Measurements from ENCODE around the gene TMEM175. TPM values are rescaled to one million over a fixed set of nuclear protein-coding genes. Genes with fewer than 3 reads are reported as not detected.
A peak's percentile ranks its signal among the peaks of the same experiment; 100 is the strongest.

Gene TMEM175
- total and polyA plus RNA-seq, 2 of the 4 experiments (the other 2 are of a cell fraction) = 7.7 to 41.9 TPM

- peaks cover 9% of the 10 kb centered on the region for H4K20me1 ChIP-seq (ENCODE audit: insufficient read depth, low read length)
- ATAC-seq (ENCODE audit: low read depth) (no peak), DNase-seq (no peak)
- H2BK120ac ChIP-seq (ENCODE audit: low read depth, low read length) = no peak within 1 kb of the TSS
- H3K27me3 ChIP-seq (ENCODE audit: control insufficient read depth, insufficient read depth, low read length) = peaks cover 19% of the 10 kb centered on the region
- no TSS peak for BruUV-seq (replicated peaks)
- H2BK5ac ChIP-seq (ENCODE audit: low read depth, low read length, poor library complexity, severe bottlenecking) = no peak within 1 kb of the TSS
- no peak within 1 kb of the TSS for H4K5ac ChIP-seq (ENCODE audit: low read depth, low read length)
- no peak within 1 kb of the TSS for H3K4ac ChIP-seq (ENCODE audit: low read depth, low read length)
- H3K18ac ChIP-seq (ENCODE audit: low read depth, low read length) = no peak within 1 kb of the TSS
- no peak within 1 kb of the TSS for H3K4me3 ChIP-seq (ENCODE audit: insufficient read depth, low read depth, low read length)
- in situ Hi-C loops (cut with MboI; ENCODE audit: low sequenced_read_pairs) (no loop called here), intact Hi-C loops (cut with micrococcal nuclease) (no loop called here), dilution Hi-C loops (cut with HindIII; ENCODE audit: low sequenced_read_pairs, unreplicated experiment) (no loop called here)
- no peak within 1 kb of the TSS for H2BK15ac ChIP-seq (ENCODE audit: low read depth, low read length)
- no peak within 1 kb of the TSS for H2AK5ac ChIP-seq (ENCODE audit: low read depth, low read length)
- ChIA-PET CTCF (no interaction called here), POLR2A (ENCODE audit: unreplicated experiment) (no interaction called here)
- no peaks in the 10 kb centered on the region for H3K9me1 ChIP-seq (ENCODE audit: insufficient read depth, low read length)
- peak within 1 kb of the TSS in 1 of 2 experiments; percentile 48; a peak in 1 of 4 replicates for H4K8ac ChIP-seq (ENCODE audit: low read depth in 2 of 2, low read length in 2 of 2)
- 0 out of 4 replicates have a peak, but pooled peaks cover 0 to 6% of the 10 kb centered on the region in 2 experiments for H3K79me1 ChIP-seq (ENCODE audit: low read depth in 1 of 2, low read length in 2 of 2)
- peaks cover 3% of the 10 kb centered on the region; the same call in 1 of the 2 replicates for H3K4me1 ChIP-seq (ENCODE audit: control insufficient read depth, insufficient read depth, low read length)
- TF ChIP-seq FOS (IDR thresholded peaks at IDR 0.05; ENCODE audit: low read depth, low read length) (no peak), NFE2L2 (IDR thresholded peaks at IDR 0.05; ENCODE audit: low read depth, low read length) (peak; percentile 21; the same call in 1 of the 2 replicates), ELK1 (IDR thresholded peaks at IDR 0.05; ENCODE audit: borderline replicate concordance, low read depth, low read length) (no peak), RAD21 (IDR thresholded peaks at IDR 0.05; ENCODE audit: low read length) (no peak), CEBPB (IDR thresholded peaks at IDR 0.05; ENCODE audit: low read depth, low read length) (no peak), SMC3 (IDR thresholded peaks at IDR 0.05; ENCODE audit: low read depth, low read length) (no peak)
- H2AFZ ChIP-seq (replicated peaks; ENCODE audit: low read length, poor library complexity) = peak within 1 kb of the TSS; percentile 81
- 95% methylated on average over 3 of the region's 37 CpGs; no CpG with 5 or more reads in 1 of the 2 experiments for WGBS, 2 experiments (ENCODE audit: extremely low coverage in 2 of 2, insufficient read length in 1 of 2)
- H3K56ac ChIP-seq (ENCODE audit: extremely low read depth, insufficient read depth, low read length) = no peak within 1 kb of the TSS
- no peak within 1 kb of the TSS for H2BK20ac ChIP-seq (ENCODE audit: low read depth, low read length)
- no peak within 1 kb of the TSS for H3K27ac ChIP-seq (ENCODE audit: insufficient read depth, low read length)
- H3K9ac ChIP-seq (ENCODE audit: low read depth, low read length) = no peak within 1 kb of the TSS
- no peak within 1 kb of the TSS for H4K91ac ChIP-seq (ENCODE audit: insufficient read depth, low read depth, low read length)
- peak within 1 kb of the TSS; percentile 81 for H2AK9ac ChIP-seq (replicated peaks; ENCODE audit: low read depth, low read length, poor library complexity)
- H3K23ac ChIP-seq (ENCODE audit: low read depth, low read length) = no peak within 1 kb of the TSS
- H3K14ac ChIP-seq (replicated peaks; ENCODE audit: low read depth, low read length) = no peak within 1 kb of the TSS
- H3K36me3 ChIP-seq (ENCODE audit: control insufficient read depth, insufficient read depth, low read length) = peaks cover 9% of the 10 kb centered on the region; the same call in 1 of the 2 replicates
- peak within 1 kb of the TSS; percentile 73 for H3K4me2 ChIP-seq (ENCODE audit: low read depth, low read length)
- H3K9me3 ChIP-seq (ENCODE audit: control insufficient read depth, insufficient read depth, low read length) = no peaks in the 10 kb centered on the region
Observed at GRCh38 chr4:993111-994029, 61.1 kb downstream of the TMEM175 start, which contains the start of gene SLC26A1. Gene SLC26A1, minus strand, starts transcription at chr4:993404. Its CDS starts 1,701 bp downstream, at chr4:991703.
